ENCODE measurements around the gene TTC22.

TTC22 gene

DNA sequence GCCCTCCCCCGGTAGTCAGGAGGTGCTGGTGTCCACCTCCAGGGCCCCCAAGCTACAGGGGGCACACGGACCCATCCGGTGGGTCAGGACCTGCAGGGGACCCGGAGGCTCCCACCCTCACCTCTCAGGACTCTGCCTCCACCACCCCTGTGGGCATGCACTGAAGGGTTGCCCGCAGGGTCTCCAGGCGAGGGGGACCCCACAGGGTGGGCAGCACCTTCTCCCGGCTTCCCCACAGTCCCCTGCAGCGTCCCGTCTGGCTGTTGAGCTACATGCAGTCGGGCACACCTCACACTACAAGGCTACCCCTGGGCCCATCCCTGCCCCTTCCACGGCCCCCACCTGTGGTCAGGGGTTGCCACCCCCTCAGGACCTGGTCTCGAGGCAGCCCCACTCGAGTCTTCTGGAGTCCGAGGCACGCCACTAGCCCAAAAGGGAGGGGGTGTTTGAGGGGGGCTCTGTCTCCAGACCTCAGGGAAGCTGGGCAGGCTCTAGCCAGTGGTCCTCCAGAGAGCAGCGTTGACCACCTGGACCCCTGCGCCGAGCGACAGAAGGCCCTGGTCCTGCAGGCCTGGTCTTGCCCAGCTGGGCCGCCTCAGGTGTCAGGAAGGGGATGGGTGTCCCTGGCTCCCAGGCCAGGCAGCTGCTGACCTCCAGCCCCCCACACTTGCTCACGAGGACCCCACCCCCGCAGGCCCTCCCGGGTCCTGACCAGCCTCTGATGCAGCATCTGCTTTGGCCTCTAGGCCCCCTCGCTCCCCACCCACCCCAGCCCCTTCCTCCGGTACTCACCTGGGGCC, 46.4 kb downstream of the TTC22 start:
- DNase-seq (ENCODE audit: low read depth in 2 of 2, low spot score in 1 of 2), result no peak

- DNase-seq (ENCODE audit: low read depth in 2 of 2, low spot score in 1 of 2), result no peak
Observed at GRCh38 chr1:54754045-54754444, 47.1 kb downstream of the TTC22 start.

- DNase-seq (ENCODE audit: low read depth in 2 of 2, low spot score in 1 of 2), result no peak
Observed at GRCh38 chr1:54751426-54751825, 49.7 kb downstream of the TTC22 start.

- DNase-seq (ENCODE audit: low read depth in 2 of 2, low spot score in 1 of 2), result no peak
Observed at GRCh38 chr1:54750596-54750995, 50.5 kb downstream of the TTC22 start.

GRCh38 chr1:54748094-54748835, 52.9 kb downstream of the TTC22 start:
- no peak for DNase-seq (ENCODE audit: low read depth in 2 of 2, low spot score in 1 of 2)

- no peak for DNase-seq (ENCODE audit: low read depth in 2 of 2, low spot score in 1 of 2)
Observed at GRCh38 chr1:54745864-54746263, 55.3 kb downstream of the TTC22 start.

DNA sequence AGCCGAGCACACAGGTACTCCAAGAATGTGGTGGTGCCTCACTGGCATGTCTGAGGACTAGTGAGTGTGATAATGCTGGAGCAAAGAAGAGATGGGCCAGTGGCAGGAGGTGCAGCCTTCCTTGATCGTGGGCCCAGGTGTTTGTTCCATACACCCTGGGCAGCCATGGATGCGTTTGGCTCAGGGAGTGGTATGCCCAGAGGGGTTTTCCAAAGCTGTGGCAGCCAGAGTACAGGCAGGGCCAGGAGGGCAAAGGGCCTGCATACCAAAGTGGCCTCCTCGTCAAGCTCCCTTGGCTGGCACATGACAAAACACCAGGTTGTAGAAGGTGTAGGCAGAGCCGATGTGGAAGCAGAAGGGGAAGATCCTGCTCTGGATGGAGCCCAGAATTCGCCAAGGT, 55.8 kb downstream of the TTC22 start:
- no peak for DNase-seq (ENCODE audit: low read depth in 2 of 2, low spot score in 1 of 2)

- DNase-seq (ENCODE audit: low read depth in 2 of 2, low spot score in 1 of 2), result no peak
Observed at GRCh38 chr1:54744696-54745095, 56.4 kb downstream of the TTC22 start.

GRCh38 chr1:54743416-54744226, 57.5 kb downstream of the TTC22 start:
- DNase-seq (ENCODE audit: low read depth in 2 of 2, low spot score in 1 of 2), result no peak

- DNase-seq (ENCODE audit: low read depth in 2 of 2, low spot score in 1 of 2), result no peak
Observed at GRCh38 chr1:54742282-54742681, 58.8 kb downstream of the TTC22 start.

- DNase-seq (ENCODE audit: low read depth in 2 of 2, low spot score in 1 of 2), result no peak
Observed at GRCh38 chr1:54741531-54741930, 59.6 kb downstream of the TTC22 start.

DNA sequence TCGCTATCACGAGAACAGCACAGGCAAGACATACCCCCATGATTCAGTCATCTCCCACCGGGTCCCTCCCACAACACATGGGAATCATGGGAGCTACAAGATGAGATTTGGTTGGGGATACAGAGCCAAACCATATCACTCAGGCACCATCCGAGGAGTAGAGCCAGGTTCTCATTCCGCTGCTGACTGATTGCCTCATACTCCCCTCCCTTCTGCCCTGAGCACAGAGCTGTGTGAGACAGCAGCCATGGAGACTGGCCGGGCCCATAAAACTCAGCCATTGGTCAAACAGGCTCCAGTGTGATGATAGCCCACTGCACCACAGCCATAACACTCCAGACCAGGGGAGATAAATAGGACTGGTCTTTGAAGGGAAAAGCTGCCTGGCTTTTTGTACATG, 62.9 kb downstream of the TTC22 start:
- DNase-seq (ENCODE audit: low read depth in 2 of 2, low spot score in 1 of 2), result no peak

DNA sequence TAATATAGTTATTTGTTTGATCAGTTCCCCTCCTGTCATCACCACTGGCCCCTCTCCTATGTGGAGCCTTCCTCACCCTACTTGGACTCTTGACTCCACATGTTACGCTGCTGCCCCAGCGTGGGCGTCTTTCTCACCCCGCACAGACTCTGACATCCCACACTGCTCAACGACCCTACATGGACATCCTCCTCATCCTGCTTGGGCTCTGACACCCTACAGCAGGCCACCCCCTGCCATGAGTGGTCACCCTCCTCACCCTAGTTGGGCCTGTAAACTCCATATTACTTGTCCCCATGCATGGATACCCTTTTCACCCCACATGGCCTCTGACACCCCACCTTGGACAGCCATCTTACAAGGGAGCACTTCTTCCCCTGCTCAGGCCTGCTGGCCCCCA, 64.4 kb downstream of the TTC22 start:
- no peak for DNase-seq (ENCODE audit: low read depth in 2 of 2, low spot score in 1 of 2)

Measured in stimulated activated CD8-positive, alpha-beta memory T cell treated with anti-CD3 and anti-CD28 coated beads, Interleukin-4, amount 100 ng/mL, for 1 hour (primary cell).